Activated naive CD8-positive, alpha-beta T cell treated with anti-CD3 and anti-CD28 coated beads for 36 hours (primary cell): ENCODE measurements around the gene PLA2G2C. TPM values are rescaled to one million over a fixed set of nuclear protein-coding genes. Genes with fewer than 3 reads are reported as not detected.

Experiments
- DNase-seq: peaks from one replicate; pipeline ENCODE4 v3.0.0; 2021
- H3K27ac Mint-ChIP-seq: one replicate; pipeline ENCODE4 v1.8.0; 2022; ENCODE audit warnings: mild to moderate bottlenecking, moderate library complexity, mixed read lengths
- H3K27me3 Mint-ChIP-seq: one replicate; pipeline ENCODE4 v1.8.0; 2022; ENCODE audit warnings: mild to moderate bottlenecking, mixed read lengths
- H3K36me3 Mint-ChIP-seq: one replicate; pipeline ENCODE4 v1.8.0; 2021; ENCODE audit warnings: mild to moderate bottlenecking, mixed read lengths
- H3K4me1 Mint-ChIP-seq: one replicate; pipeline ENCODE4 v1.8.0; 2021; ENCODE audit warnings: mixed read lengths
- H3K4me3 Mint-ChIP-seq: one replicate; pipeline ENCODE4 v1.8.0; 2022; ENCODE audit warnings: mild to moderate bottlenecking, moderate library complexity, mixed read lengths
- H3K9me3 Mint-ChIP-seq: one replicate; pipeline ENCODE4 v1.8.0; 2022; ENCODE audit warnings: mixed read lengths
- total RNA-seq, 2 experiments: library from RNA; stranded (reverse); gene quantifications; one replicate each; pipeline ENCODE4 v1.2.3, GENCODE V29; 2021

Gene PLA2G2C
- total RNA-seq, 2 experiments from 2014 or later, result not detected

- Mint-ChIP-seq H3K9me3 (peaks cover 7% of the 10 kb centered on the region), H3K4me1 (peaks cover 30% of the 10 kb centered on the region), H3K27me3 (peaks cover 5% of the 10 kb centered on the region), H3K27ac (no peak overlapping the region), H3K36me3 (peaks cover 4% of the 10 kb centered on the region), H3K4me3 (no peak overlapping the region)
- no peak for DNase-seq
These were observed 3.3 kb downstream of the PLA2G2C start for GRCh38 chr1:20183035-20183434.

GRCh38 chr1:20182415-20182814 lies 3.9 kb downstream of the PLA2G2C start:
- Mint-ChIP-seq H3K27ac (no peak overlapping the region), H3K27me3 (peaks cover 3% of the 10 kb centered on the region), H3K36me3 (peaks cover 4% of the 10 kb centered on the region), H3K4me3 (no peak overlapping the region), H3K9me3 (peaks cover 7% of the 10 kb centered on the region), H3K4me1 (peaks cover 24% of the 10 kb centered on the region)
- no peak for DNase-seq

- no peak overlapping the region for H3K27ac Mint-ChIP-seq
- H3K4me1 Mint-ChIP-seq, result peaks cover 12% of the 10 kb centered on the region
- no peak for DNase-seq
- peaks cover 7% of the 10 kb centered on the region for H3K9me3 Mint-ChIP-seq
- H3K27me3 Mint-ChIP-seq, result peaks cover 3% of the 10 kb centered on the region
- H3K4me3 Mint-ChIP-seq, result no peak overlapping the region
- peaks cover 4% of the 10 kb centered on the region for H3K36me3 Mint-ChIP-seq
These were observed 5.5 kb downstream of the PLA2G2C start for GRCh38 chr1:20180844-20181207.

- no peak overlapping the region for H3K27ac Mint-ChIP-seq
- H3K4me1 Mint-ChIP-seq, result peaks cover 13% of the 10 kb centered on the region
- peaks cover 7% of the 10 kb centered on the region for H3K9me3 Mint-ChIP-seq
- no peak for DNase-seq
- H3K4me3 Mint-ChIP-seq, result no peak overlapping the region
- peaks cover 3% of the 10 kb centered on the region for H3K27me3 Mint-ChIP-seq
- peaks cover 4% of the 10 kb centered on the region for H3K36me3 Mint-ChIP-seq
These were observed 6.0 kb downstream of the PLA2G2C start for GRCh38 chr1:20180129-20180843.

GRCh38 chr1:20179371-20180128 lies 6.8 kb downstream of the PLA2G2C start:
- Mint-ChIP-seq H3K9me3 (peaks cover 7% of the 10 kb centered on the region), H3K27ac (no peak overlapping the region), H3K36me3 (peaks cover 4% of the 10 kb centered on the region), H3K27me3 (peaks cover 3% of the 10 kb centered on the region), H3K4me3 (no peak overlapping the region), H3K4me1 (peaks cover 15% of the 10 kb centered on the region)
- no peak for DNase-seq

GRCh38 chr1:20178634-20179370 lies 7.5 kb downstream of the PLA2G2C start:
- peaks cover 14% of the 10 kb centered on the region for H3K4me1 Mint-ChIP-seq
- no peak for DNase-seq
- peaks cover 3% of the 10 kb centered on the region for H3K27me3 Mint-ChIP-seq
- H3K36me3 Mint-ChIP-seq, result no peaks in the 10 kb centered on the region
- peaks cover 7% of the 10 kb centered on the region for H3K9me3 Mint-ChIP-seq
- no peak overlapping the region for H3K4me3 Mint-ChIP-seq
- H3K27ac Mint-ChIP-seq, result no peak overlapping the region

- H3K27me3 Mint-ChIP-seq, result no peaks in the 10 kb centered on the region
- peak overlapping the region; percentile 61 for H3K4me3 Mint-ChIP-seq
- peaks cover 7% of the 10 kb centered on the region for H3K9me3 Mint-ChIP-seq
- no peak for DNase-seq
- H3K27ac Mint-ChIP-seq, result peak overlapping the region; percentile 66
- no peaks in the 10 kb centered on the region for H3K36me3 Mint-ChIP-seq
- peaks cover 20% of the 10 kb centered on the region for H3K4me1 Mint-ChIP-seq
These were observed 11.2 kb downstream of the PLA2G2C start for GRCh38 chr1:20174937-20175666.

- DNase-seq, result no peak
- Mint-ChIP-seq H3K4me1 (peaks cover 20% of the 10 kb centered on the region), H3K36me3 (no peaks in the 10 kb centered on the region), H3K9me3 (no peaks in the 10 kb centered on the region), H3K27ac (no peak overlapping the region), H3K4me3 (no peak overlapping the region), H3K27me3 (peaks cover 3% of the 10 kb centered on the region)
These were observed 14.2 kb downstream of the PLA2G2C start for GRCh38 chr1:20172033-20172590.

- H3K27ac Mint-ChIP-seq, result no peak overlapping the region
- H3K4me3 Mint-ChIP-seq, result no peak overlapping the region
- H3K9me3 Mint-ChIP-seq, result peaks cover 4% of the 10 kb centered on the region
- H3K27me3 Mint-ChIP-seq, result peaks cover 13% of the 10 kb centered on the region
- peaks cover 2% of the 10 kb centered on the region for H3K36me3 Mint-ChIP-seq
- no peak for DNase-seq
- peaks cover 13% of the 10 kb centered on the region for H3K4me1 Mint-ChIP-seq
These were observed 16.4 kb downstream of the PLA2G2C start for GRCh38 chr1:20169932-20170331.

GRCh38 chr1:20168564-20169491 lies 17.5 kb downstream of the PLA2G2C start:
- Mint-ChIP-seq H3K9me3 (peaks cover 6% of the 10 kb centered on the region), H3K4me3 (no peak overlapping the region), H3K27ac (no peak overlapping the region), H3K36me3 (peaks cover 2% of the 10 kb centered on the region), H3K4me1 (peaks cover 6% of the 10 kb centered on the region), H3K27me3 (peaks cover 13% of the 10 kb centered on the region)
- DNase-seq, result no peak

GRCh38 chr1:20167126-20167525 lies 19.2 kb downstream of the PLA2G2C start:
- no peak overlapping the region for H3K4me3 Mint-ChIP-seq
- peaks cover 15% of the 10 kb centered on the region for H3K9me3 Mint-ChIP-seq
- peaks cover 4% of the 10 kb centered on the region for H3K36me3 Mint-ChIP-seq
- peaks cover 6% of the 10 kb centered on the region for H3K4me1 Mint-ChIP-seq
- no peak for DNase-seq
- peaks cover 13% of the 10 kb centered on the region for H3K27me3 Mint-ChIP-seq
- H3K27ac Mint-ChIP-seq, result no peak overlapping the region

- Mint-ChIP-seq H3K4me3 (no peak overlapping the region), H3K27me3 (peaks cover 13% of the 10 kb centered on the region), H3K9me3 (peaks cover 21% of the 10 kb centered on the region), H3K4me1 (no peaks in the 10 kb centered on the region), H3K36me3 (peaks cover 8% of the 10 kb centered on the region), H3K27ac (no peak overlapping the region)
- DNase-seq, result no peak
These were observed 20.3 kb downstream of the PLA2G2C start for GRCh38 chr1:20166051-20166450.

- H3K36me3 Mint-ChIP-seq, result peaks cover 11% of the 10 kb centered on the region
- no peak overlapping the region for H3K27ac Mint-ChIP-seq
- peaks cover 25% of the 10 kb centered on the region for H3K9me3 Mint-ChIP-seq
- no peak overlapping the region for H3K4me3 Mint-ChIP-seq
- peaks cover 13% of the 10 kb centered on the region for H3K27me3 Mint-ChIP-seq
- no peak for DNase-seq
- H3K4me1 Mint-ChIP-seq, result no peaks in the 10 kb centered on the region
These were observed 20.8 kb downstream of the PLA2G2C start for GRCh38 chr1:20165522-20165951.
